T1000 (cell line): ENCODE data around the gene GSDME.

Source experiments
- DNase-seq: peaks from one replicate; lab custom pipeline; 2025; ENCODE audit warnings: mixed read lengths; lab: John Stamatoyannopoulos, UW

Gene GSDME

DNA sequence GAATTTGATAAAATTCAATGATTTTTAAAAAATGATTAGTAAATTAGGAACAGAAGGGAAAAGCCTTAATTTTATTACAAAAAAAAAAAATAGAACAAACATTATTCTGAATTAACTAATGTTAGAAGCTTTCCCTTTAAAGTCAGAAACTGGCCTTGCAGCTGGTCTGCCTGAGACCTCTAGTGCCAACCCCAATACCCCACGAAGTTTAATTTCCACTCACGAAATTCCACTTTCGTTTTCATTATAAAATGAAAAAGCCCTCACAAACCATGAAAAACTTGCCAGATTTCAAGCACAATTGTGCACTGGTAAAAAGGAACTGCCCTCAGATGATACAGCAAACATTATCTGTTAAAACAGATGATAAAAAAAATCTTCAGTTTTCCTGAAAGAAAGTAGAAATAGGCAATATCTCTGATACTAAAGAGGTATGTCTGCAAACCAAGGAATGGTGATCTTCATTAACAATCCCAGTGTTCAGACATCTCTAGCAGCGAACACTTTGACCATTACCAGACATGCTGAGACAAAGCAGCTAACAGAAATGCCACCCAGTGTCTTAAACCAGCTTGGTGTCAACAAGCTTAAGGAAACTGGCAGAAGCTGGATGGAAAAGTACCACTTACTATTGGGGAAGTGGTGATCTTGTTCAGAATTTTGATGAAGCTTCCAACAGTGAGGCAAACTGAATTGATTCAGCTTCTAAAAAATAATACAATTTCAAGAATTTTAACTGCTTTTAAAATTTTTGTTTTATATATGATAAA, 103.8 kb downstream of the GSDME start:
- DNase-seq: no peak

- DNase-seq: no peak
Measured at GRCh38 chr7:24652251-24652939, 104.9 kb downstream of the GSDME start.
